GM21390 (cell line): Measurements from ENCODE around the gene LMO2.
"Not testable (repeated sequence)": the region's sequence is repeated elsewhere in the genome, so short reads cannot be mapped to it uniquely, and the experiment has no call there.

Experiments
- ATAC-seq: cut with Tn5 transposase; IDR thresholded peaks from one replicate; pipeline ENCODE4 v1.9.1; 2021; ENCODE audit not compliant: unreplicated experiment

Gene LMO2

GRCh38 chr11:33827206-33827605 is 64.7 kb downstream of the LMO2 start:
- ATAC-seq, result no peak

- no peak for ATAC-seq
These were observed 65.9 kb downstream of the LMO2 start for GRCh38 chr11:33825854-33826560.

GRCh38 chr11:33822981-33823380 is 68.9 kb downstream of the LMO2 start:
- not testable (repeated sequence) for ATAC-seq

- no peak for ATAC-seq
These were observed 72.4 kb downstream of the LMO2 start for GRCh38 chr11:33819278-33820035.
